Activated T-cell treated with anti-CD3 and anti-CD28 coated beads for 24 hours (primary cell): Measurements from ENCODE around the gene TRPC6.
"Not testable (repeated sequence)": the region's sequence is repeated elsewhere in the genome, so short reads cannot be mapped to it uniquely, and the experiment has no call there.

ENCODE experiments used
- DNase-seq: peaks from one replicate; pipeline ENCODE4 v3.0.0-alpha.2; 2020; ENCODE audit warnings: low read depth

TRPC6 gene

DNA sequence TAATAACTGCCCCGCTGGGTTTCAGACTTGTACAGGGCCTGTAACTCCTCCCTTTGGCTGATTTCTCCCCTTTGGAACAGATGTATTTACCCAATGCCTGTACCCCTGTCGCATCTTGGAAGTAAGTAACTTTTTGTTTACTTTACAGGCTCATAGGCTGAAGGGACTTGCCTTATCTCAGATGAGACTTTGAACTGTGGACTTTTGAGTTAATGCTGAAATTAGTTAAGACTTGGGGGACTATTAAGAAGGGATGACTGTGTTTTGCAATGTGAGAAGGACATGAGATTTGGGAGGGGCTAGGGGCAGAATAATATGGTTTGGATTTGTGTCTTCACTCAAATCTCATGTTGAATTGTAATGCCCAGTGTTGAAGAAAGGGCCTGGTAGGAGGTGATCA, 62.0 kb downstream of the TRPC6 start:
- no peak for DNase-seq

GRCh38 chr11:101516546-101516945, 67.3 kb downstream of the TRPC6 start:
- DNase-seq, result no peak

- DNase-seq, result no peak
These were observed 72.7 kb downstream of the TRPC6 start for GRCh38 chr11:101511065-101511464.

DNA sequence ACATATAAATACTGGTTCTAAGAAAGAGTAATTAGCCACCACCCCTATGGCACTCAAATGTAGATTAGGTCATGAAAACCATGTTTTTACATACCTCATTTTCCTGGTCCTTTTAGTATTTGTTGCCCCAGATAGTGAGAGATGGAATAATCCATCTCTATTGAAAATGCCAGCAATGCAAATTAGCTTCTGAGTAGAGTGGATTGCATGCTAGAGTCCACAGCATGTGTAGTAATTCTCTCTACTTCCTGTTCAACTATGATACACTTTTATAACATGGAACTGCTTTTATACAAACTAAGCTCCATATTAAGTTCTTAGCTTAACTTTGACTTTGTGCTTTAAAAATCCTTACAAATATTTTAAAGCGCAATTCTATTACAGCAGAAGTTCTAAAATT, 73.2 kb downstream of the TRPC6 start:
- DNase-seq, result no peak

GRCh38 chr11:101509922-101510321, 73.9 kb downstream of the TRPC6 start:
- DNase-seq, result no peak

DNA sequence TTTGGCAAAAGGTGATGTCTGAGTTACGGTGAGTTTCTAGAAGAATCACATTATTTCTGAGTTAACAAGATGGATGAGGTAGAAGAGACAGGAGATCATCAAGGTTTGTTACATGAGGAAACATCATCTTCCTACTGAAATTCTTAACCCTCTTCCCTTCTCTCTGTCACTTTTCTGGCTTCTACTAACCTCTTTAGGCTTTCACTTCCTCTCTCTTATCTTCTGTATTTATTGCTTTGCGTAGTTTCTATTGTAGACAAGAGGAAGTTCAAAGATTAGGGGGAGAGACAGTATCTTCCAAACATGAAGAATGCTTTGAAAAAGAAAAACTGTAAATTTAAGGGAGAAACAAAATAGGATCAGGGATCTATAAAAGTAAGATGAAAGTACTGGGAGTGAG, 75.4 kb downstream of the TRPC6 start:
- no peak for DNase-seq

- DNase-seq, result no peak
These were observed 84.9 kb downstream of the TRPC6 start for GRCh38 chr11:101498891-101499290.

- DNase-seq, result no peak
These were observed 86.5 kb downstream of the TRPC6 start for GRCh38 chr11:101497291-101497690.

GRCh38 chr11:101487775-101488174, 96.0 kb downstream of the TRPC6 start:
- DNase-seq, result no peak

DNA sequence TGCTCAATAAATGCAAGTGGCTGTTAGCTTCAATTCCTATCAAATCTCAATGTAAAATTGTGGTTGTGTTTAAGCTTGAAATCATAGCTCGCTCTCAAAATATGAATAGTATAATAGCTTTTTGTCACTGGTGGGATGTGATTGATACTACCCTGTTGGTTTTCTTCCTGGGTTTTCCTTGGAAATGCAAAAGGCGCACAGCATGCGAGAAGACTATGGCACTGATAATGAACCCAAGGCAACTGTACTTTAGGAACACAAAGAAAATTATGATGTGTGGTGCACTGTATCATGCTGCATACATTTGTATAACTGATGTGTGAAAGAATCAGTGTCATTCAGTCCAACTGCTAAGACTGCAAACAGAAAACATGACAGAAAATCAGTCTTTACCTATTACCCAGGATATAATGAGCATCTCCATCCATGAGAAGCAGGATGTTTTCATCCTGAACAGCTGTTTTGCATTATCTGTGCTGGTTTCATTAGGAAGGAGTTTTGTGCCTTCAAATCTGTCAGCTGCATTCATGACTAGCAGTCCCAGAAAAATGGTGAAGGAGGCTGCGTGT, 101.2 kb downstream of the TRPC6 start:
- no peak for DNase-seq

GRCh38 chr11:101478587-101479369, 105.0 kb downstream of the TRPC6 start:
- DNase-seq, result no peak

GRCh38 chr11:101477926-101478325, 105.9 kb downstream of the TRPC6 start:
- DNase-seq, result no peak

DNA sequence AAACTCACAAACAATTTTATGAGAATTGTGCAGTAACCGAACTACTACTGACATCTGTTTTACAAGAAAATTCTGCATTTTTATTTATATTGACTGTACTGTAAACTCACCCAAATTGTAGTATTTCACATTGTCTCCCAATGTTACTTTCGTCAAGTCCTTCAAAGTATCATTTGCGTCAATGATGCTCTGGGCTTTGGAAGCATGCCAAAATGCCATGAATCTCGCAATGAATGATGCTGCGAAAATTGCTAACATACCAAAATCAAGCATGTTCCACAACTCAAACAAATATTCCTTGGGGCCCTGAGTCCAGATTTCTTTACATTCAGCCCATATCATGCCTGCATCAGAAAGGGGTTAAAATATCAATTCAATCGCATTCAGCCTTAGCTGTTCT, 107.6 kb downstream of the TRPC6 start:
- DNase-seq, result no peak

GRCh38 chr11:101475699-101476098, 108.1 kb downstream of the TRPC6 start:
- no peak for DNase-seq

- DNase-seq, result no peak
These were observed 109.1 kb downstream of the TRPC6 start for GRCh38 chr11:101474666-101475065.

GRCh38 chr11:101470881-101471520, 112.8 kb downstream of the TRPC6 start:
- DNase-seq, result no peak

DNA sequence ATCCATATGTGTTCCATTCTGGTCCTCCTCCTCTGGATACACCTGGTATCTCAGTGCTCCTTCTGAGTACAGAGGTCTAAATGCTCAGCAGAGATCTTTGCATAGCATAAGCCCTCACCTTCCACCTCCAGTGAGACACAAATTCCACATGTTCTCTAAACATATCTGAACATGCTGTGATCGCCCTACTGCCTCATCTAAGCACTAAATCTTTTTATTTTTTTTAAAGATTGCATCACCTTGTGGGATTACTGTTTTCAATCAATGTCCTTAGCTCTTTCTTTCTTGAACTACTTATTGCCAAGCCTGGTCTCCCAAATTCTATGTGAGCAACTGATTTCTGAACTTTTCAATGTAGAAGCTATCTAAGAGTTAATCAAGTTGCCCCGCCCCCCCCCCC, 113.4 kb downstream of the TRPC6 start:
- no peak for DNase-seq

- DNase-seq, result no peak
These were observed 117.5 kb downstream of the TRPC6 start for GRCh38 chr11:101466352-101466751.

DNA sequence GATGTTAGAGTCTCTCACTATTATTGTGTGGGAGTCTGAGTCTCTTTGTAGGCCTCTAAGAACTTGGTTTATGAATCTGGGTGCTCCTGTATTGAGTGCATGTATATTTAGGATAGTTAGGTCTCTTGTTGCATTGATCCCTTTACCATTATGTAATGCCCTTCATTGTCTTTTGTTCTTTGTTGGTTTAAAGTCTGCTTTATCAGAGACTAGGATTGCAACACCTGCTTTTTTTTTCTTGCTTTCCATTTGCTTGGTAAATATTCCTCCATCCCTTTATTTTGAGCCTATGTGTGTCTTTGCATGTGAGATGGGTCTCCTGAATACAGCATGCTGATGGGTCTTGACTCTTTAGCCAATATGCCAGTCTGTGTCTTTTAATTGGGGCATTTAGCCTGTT, 119.4 kb downstream of the TRPC6 start:
- DNase-seq, result not testable (repeated sequence)

DNA sequence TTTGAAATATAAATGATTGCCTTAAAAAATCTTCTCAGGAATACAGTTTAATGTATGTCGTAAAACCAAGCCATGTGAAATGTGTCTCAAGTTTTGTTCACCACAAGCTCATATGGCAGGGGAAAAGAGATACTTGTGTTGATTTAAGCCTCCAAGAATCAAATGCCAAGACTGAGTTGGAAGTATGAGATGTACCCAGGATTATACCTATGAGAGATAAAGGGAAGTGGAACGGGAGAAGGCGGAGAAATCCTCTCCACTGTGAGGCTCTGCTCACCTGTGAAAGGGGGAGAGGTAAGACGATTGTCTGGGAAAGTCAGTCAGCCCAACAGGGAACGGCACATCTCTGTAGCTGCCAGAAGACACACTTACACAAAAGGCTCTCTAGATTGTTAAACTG, 124.8 kb downstream of the TRPC6 start:
- no peak for DNase-seq

DNA sequence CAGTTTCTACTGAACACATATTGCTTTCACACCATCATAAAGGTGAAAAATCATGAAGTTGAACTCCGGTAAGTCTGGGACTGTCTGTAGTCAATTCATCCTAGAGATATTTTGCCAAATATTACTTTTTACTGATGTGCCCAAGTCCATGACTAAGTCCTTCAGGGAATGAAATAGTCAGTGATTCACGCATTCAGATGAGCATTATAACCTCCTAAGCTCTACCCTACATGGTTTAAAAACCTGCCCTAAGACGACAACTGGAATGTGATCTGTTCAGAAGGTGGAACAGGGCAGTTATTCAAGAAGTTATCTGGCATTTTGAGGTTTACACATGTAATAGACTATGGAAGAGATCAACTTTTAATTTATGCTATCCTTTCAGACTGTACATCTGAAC, 125.6 kb downstream of the TRPC6 start:
- no peak for DNase-seq

DNA sequence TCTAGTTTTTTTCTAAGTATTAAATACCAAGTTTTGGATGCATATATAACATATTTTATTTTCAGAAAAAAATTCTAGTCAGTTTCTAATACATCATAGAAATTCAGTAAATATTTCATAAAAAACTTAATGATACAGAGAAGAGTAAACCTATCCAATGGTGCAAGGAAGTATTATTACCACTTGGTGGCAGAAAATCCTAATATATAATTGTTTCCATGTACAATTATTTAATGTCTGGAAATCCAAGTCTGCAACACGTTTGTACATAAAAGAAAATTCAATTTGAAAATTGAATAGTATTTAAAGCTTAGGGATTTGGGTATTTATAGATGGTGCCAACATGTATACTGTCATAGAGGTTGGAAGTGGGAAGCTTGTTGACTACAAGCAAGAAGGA, 127.0 kb downstream of the TRPC6 start:
- DNase-seq, result no peak

DNA sequence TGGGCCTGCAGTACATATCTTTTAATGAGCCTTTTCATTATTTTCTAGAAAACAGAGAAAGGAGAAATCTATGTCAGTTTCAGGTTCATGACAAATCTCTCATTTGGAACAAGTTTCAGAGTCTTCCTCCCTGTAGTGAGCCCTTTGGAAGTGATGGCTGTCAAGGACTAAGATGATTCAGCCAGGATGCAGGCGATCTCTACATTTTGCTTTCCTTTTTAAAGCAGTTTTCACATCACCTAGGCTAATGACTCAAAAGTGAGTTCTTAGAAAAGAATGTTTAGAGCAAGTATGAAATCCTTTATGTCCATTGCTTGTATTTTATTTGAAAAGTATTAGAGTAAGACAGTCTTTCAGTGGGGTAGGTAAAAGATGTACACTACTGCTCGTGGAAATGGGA, 130.1 kb downstream of the TRPC6 start:
- no peak for DNase-seq
